Amniotic stem cell (primary cell): ENCODE results near the gene SRRT.
"Not testable (repeated sequence)": the region's sequence is repeated elsewhere in the genome, so short reads cannot be mapped to it uniquely, and the experiment has no call there.

Experiments
- DNase-seq: peaks from one replicate; lab custom pipeline; 2025; lab: John Stamatoyannopoulos, UW

Gene SRRT

DNA sequence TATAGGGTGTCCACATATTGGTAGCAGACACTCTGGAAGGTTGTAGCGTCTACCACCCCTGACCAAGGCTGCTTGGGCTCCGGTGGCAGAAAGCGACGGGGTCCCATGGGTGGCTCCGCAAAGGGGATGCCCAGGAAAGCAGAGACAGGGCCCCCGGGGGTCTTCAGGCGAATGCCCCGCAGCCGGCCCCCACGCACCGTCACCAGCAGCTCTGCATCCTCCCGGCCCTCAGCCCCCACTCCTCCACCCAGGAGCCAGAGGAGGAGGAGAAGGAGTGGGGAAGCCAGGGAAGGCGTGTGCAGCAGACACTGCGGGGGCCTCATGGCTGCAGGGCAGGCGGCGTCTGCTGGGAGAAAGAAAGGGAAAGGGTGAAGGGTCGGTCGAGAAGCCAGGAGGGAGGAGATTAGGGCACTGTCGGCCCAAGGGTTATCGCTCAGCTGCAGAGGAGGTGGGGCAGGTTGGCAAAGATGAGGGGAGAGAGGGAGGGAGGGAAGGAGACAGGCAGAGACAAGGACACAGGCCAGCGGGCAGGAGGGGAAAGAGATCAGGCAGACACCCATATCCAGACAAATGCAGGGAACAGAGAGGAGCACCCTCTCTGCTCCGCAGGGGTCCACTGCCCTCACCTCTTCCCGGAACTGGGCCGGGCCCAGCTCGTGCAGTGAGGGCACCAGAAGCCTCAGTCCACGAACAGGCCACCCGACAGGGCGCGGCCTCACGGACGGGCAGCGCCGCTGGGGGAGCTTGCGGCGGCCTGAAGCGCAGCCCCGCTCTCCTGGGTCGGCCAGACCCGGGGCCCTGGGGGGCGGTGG, 19.2 kb downstream of the SRRT start:
- no peak for DNase-seq

GRCh38 chr7:100894860-100895700, 20.2 kb downstream of the SRRT start:
- no peak for DNase-seq

DNA sequence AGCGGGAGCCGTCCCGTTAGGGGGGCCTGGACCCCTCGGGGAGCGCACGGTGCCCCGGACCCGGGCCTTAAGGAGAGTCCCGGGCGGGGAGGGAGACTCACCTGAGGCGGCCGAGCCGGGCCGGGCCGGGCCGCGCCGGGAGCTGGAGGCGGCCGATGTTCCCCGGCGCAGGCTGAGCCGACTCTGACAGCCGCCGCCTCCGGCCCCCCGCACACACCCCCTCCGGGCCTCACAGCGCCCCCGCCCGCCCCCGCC, 20.7 kb downstream of the SRRT start, which contains the start of gene ACHE:
Gene ACHE (minus strand): TSS at position 188 of the 255 bp plus-strand sequence. CDS start 1,656 bp downstream, outside the sequence.
- DNase-seq, result no peak

- no peak for DNase-seq
Observed at GRCh38 chr7:100895956-100896731, 21.2 kb downstream of the SRRT start.

DNA sequence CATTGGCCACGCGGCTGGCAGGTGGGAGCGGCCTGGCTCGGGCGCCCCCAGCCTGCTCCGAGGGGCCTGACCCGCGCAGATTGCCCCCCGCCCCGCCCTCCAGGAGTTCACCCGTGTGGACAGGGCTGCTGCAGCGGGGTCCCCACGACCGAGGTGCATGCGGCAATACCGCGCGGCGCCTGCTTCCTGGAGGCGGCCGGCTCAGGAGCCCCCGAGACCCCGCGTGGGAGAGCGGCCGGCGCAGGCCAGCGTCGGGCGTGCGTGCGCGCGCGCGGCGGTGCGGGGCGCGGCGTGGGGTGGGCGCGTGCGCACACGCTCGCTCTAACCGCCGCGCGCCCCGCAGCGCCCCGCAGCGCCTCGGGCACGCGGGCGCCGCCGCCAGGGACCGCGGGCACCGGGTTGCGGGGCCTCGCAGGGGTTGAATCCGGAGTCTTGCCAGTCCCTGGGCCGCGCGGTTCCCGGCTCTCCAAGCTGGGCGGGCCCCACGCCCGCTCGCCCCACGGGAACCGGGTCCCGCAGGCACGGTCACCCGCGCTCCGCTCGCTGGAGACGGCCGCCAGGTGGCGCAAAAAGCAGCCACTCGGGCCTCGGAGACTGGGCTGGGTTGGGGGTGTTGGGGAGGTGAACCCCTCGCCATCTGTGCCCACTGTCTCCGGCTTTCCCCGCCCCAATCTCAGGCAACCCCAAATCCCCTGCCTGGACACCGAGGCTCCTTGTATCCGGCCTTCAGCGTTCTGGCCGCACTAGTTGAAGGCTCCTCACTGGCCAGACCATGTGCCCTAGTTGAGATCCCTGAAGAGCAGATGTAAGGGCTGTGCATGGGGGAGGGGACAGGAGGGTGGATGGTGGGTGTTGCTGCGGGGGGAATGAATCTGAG, 22.1 kb downstream of the SRRT start:
- DNase-seq, result no peak

DNA sequence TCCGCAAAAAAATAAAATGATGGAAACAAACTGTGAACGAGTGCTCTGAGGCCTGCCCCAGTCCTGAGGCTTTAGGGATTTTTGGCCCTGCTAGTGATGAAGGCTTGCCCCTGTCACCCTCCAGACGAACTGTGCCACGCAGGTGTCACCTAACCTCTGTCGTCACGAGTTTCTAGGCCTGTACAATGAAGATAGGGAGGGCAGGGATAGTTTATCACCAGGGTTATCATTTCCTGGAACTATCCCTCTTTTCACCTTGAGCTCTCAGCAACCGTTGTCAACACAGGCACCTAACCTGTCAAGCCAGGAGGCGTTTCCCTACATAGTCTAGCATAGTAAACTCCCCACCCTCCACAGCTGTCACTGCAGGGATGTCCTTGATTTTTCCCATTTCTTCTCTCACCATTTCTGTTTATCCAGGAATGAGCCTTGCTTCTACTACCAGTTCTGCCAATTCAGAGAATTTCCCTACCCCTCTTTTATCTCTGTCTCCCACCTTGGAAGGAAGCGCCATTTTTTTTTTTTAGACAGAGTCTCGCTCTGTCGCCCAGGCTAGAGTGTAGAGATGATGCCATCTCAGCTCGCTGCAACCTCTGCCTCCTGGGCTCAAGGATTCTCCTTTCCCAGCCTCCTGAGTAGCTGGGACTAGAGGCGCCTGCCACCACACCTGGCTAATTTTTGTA, 23.0 kb downstream of the SRRT start:
- no peak for DNase-seq

DNA sequence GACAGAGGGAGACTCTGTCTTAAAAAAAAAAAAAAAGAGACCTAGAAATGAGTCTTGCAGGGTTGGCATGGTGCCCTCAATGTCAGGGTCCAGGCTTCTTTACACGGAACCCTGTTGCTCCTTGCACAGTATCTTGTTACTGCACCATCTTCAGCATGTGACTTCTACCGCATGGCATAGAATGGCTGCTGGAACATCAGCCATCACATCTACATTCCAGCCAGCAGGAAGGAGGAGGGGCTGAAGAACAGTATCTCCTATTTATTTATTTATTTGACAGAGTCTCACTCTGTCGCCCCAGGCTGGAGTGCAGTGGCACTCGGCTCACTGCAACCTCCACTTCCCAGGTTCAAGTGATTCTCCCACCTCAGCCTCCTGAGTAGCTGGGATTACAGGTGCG, 24.5 kb downstream of the SRRT start:
- no peak for DNase-seq

DNA sequence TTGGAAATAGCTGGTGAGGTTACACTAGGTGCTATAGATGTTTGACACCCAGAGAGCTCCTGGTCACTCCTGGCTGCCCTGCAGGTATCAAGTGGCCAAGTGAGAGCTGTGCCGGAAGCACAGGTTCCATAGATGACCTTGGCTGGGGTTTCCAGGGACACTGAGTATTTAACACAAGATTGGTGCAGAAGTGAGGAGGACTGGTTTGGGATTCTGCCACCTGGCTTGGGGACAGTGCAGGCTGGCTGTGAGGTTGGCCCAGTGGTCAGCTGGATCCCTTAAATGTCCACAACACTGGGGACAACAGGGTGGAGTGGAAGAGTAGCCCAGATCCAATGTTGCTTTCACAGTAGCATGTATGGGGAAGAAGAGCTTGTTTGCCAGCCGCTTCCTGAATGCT, 26.1 kb downstream of the SRRT start:
- DNase-seq, result no peak

DNA sequence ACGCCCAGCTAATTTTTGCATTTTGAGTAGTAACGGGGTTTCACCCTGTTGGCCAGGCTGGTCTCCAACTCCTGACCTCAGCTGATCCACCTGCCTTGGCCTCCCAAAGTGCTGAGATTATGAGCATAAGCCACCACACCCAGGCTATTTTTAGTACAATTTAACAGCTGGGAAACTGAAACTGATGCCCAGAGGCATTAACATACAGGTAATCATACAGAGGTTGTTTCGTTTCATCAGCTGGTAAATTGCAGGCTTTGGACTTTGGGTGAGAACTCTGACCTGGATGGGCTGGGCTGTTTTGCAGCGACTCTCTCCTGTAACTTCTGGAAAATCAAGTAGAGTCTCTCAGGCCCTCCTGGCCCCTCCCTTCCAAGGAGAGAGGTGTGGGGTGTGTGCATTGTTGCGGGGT, 27.0 kb downstream of the SRRT start:
- no peak for DNase-seq

DNA sequence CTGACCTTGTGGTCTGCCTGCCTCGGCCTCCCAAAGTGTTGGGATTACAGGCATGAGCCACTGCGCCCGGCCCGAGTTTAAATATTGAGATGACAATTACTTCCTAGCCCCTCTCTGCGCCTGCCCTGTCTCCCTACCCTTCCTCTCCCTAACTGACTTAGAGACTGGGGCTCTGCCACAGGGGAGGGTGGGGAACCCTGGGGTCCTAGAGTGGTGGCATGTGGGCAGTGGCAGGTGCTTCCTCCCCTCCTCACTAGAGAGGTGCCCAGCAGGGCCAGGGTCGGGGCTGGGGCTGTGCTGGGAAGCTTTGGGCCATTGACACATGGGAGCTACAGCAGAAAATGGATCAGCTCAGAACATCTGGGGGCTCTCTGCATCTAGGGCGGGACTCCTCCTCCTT, 27.7 kb downstream of the SRRT start:
- DNase-seq, result no peak

DNA sequence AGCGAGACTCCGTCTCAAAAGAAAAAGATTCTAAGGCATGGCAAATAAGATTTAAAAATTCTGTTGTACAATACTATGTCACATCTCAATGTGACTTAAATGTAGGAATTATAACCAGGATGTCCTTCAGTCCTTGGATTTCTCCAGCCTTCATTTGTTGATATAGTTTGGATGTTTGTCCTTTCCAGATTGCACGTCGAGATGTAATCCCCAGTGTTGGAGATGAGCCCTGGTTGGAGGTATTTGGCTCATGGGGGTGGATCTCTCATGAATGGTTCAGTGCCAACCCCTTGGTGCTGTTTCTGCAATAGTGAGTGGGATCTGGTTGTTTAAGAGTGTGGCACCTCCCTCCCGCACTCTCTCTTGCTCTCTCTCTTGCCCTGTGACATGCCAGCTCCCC, 33.6 kb downstream of the SRRT start:
- DNase-seq, result no peak

DNA sequence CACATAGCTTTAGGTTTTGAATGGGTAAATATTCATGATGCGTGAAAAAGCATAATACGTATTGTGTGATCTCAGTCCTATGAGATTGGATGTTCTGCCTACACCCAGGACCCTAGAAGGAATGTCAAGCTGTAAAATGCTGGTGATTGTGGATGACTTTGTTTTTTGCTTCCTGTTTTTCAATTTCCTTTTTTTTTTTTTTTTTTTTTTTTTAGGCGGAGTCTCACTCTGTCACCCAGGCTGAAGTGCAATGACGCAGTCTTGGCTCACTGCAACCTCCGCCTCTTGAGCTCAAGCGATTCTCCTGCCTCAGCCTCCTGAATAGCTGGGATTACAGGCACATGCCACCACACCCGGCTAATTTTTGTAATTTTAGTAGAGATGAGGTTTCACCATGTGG, 35.5 kb downstream of the SRRT start:
- DNase-seq, result not testable (repeated sequence)

DNA sequence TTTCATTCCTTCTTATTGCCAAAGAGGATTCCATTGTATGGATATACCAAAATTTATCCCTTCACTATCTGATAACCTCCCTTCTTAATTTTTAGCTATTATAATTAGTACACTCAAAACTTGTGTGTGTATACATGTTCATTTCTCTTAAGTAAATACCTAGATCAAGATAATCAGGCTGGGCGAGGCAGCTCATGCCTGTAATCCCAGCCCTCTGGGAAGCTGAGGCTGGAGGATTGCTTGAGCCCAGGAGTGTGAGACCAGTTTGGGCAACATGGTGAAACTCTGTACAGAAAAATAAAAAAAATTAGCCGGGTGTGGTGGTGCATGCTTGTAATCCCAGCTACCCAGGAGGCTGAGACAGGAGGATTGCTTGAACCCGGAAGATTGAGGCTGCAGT, 36.6 kb downstream of the SRRT start:
- DNase-seq, result no peak

GRCh38 chr7:100914208-100914878, 39.4 kb downstream of the SRRT start:
- DNase-seq, result no peak

DNA sequence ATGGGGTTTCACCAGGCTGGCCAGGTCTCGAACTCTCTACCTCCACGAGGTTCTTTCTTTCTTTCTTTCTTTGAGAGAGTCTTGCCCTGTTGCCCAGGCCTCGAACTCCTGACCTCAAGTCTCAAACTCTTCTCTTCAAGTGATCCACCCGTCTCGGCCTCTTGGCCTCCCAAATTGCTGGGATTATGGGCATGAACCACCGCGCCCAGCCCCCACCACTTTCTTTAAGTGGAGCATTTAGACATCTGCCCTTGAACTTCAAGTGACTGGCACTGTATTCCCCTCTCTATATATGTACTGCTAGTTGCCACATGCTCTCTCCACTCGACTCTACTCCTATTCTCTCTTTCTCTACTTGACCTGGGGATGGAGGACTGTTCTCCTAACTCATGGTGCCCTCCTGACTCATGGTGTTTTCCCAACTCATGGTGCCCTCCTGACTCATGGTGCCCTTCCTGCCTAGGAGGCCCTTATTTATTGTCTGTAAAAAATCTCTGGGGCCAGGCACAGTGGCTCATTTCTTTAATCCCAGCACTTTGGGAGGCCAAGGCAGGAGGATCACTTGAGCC, 40.1 kb downstream of the SRRT start:
- no peak for DNase-seq

DNA sequence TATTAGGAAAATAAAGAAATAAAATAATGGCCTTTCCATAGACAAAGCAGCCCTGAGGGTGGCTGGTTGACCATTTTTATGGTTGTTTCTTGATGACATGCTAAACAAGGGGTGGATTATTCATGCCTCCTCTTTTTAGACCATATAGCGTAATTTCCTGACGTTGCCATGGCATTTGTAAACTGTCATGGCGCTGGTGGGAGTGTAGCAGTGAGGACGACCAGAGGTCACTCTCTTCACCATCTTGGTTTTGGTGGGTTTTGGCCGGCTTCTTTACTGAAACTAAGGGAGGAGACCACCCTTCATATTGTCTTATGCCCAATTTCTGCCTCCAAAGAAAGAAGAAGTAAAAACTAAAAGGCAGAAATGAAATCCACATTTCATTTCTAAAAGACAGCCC, 44.4 kb downstream of the SRRT start:
- not testable (repeated sequence) for DNase-seq

DNA sequence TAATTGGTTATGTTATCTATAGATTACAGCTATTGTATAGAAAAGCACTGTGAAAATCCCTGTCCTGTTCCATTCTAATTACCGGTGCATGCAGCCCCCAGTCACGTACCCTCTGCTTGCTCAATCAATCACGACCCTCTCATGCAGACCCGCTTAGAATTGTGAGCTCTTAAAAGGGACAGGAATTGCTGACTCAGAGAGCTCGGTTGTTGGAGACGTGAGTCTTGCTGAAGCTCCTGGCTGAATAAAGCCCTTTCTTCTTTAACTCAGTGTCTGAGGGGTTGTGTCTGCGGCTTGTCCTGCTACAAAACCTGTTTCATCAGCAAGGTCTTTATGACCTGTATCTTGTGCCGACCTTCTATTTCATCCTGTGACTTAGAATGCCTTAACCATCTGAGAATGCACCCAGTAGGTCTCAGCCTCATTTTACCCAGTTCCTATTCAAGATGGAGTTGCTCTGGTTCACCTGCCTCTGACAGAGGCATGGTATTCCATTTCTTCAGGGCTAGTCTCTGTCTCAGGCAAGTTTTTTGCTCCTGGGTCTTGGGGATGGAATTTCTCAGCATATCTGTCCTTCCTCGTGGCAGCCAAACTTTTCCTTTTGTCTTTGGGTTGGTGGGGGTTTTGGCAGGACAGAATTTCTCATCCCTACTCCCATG, 45.0 kb downstream of the SRRT start:
- DNase-seq, result not testable (repeated sequence)

- no peak for DNase-seq
Observed at GRCh38 chr7:100921039-100921438, 46.1 kb downstream of the SRRT start.

DNA sequence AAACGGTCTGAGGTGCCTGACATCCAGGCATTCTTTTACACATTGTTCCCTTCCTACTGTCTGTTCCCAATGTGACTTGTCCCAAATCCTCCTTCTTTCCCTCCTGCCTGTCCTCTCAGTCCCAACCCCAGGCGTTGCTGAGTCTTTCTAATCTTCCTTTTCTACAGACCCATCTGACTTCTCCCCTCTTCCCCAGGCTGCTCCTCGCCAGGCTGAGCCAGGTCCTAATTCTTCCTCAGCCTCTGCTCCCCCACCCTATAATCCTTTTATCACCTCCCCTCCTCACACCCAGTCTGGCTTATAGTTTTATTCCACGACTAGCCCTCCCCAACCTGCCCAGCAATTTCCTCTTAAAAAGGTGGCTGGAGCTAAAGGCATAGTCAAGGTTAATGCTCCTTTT, 48.7 kb downstream of the SRRT start:
- not testable (repeated sequence) for DNase-seq

DNA sequence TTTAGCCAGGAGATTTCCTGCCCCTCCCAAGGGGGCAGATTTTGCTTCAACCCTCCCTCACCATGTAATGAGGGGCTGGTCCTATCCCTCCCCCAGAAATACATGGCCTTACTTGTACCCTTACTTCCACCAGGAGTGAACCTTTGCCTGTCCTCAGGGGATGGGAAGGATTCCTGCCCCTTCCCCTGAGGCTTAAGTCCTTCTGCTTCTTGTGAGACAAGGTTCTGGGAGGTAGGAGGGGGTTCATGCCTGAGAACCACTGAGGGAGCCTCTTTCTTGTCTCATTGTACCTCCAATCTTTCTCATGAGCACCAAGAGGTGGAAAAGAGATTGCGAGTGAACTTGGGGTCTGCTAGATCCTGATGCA, 54.9 kb downstream of the SRRT start:
- DNase-seq, result no peak
